BLaER1 treated with 17β-estradiol and CSF1 and Interleukin-3, amounts not matched to agents 10 nM and 100 nM (cell line): ENCODE data around the gene HLCS.

Source experiments
- H3K27ac ChIP-seq, 11 experiments: shearing (Covaris generic); formaldehyde crosslinking; 2 replicates each; pipeline ENCODE4 v1.8.1; 2022
- H3K27me3 ChIP-seq, 11 experiments: shearing (Covaris generic); formaldehyde crosslinking; 2 replicates each; pipeline ENCODE4 v1.8.1; 2022
- H3K36me3 ChIP-seq, 11 experiments: shearing (Covaris generic); formaldehyde crosslinking; 2 replicates each; pipeline ENCODE4 v1.8.1; 2022
- H3K4me1 ChIP-seq, 10 experiments: shearing (Covaris generic); formaldehyde crosslinking; 2 replicates each; pipeline ENCODE4 v1.8.1; 2022
- H3K4me2 ChIP-seq, 11 experiments: shearing (Covaris generic); formaldehyde crosslinking; 2 replicates each; pipeline ENCODE4 v1.8.1; 2022
- H3K4me3 ChIP-seq, 10 experiments: shearing (Covaris generic); formaldehyde crosslinking; 2 replicates each; pipeline ENCODE4 v1.8.1; 2022
- H3K9ac ChIP-seq, 11 experiments: shearing (Covaris generic); formaldehyde crosslinking; 2 replicates each; pipeline ENCODE4 v1.8.1; 2022
- H3K9me3 ChIP-seq, 11 experiments: shearing (Covaris generic); formaldehyde crosslinking; replicated peaks in 1 of 11; 2 replicates each; pipeline ENCODE4 v1.8.1; 2022
- H4K20me1 ChIP-seq, 11 experiments: shearing (Covaris generic); formaldehyde crosslinking; 2 replicates each; pipeline ENCODE4 v1.8.1; 2022
- Cebpa-rat ChIP-seq, 11 experiments: shearing (Covaris generic); IDR thresholded peaks; 2 replicates each; pipeline ENCODE4 v1.8.1; 2022

The HLCS gene

GRCh38 chr21:36949171-36950141 is 17.0 kb downstream of the HLCS start:
- H3K27me3 ChIP-seq, result no peaks in the 10 kb centered on the region
- no peak overlapping the region for H3K27ac ChIP-seq
- peaks cover 0 to 14% (median 11%) of the 10 kb centered on the region in 10 experiments; a peak in 13 of 20 replicates for H3K4me1 ChIP-seq
- H3K9me3 ChIP-seq, result peaks cover 0 to 11% (median 5%) of the 10 kb centered on the region in 11 experiments; a peak in 9 of 22 replicates
- H4K20me1 ChIP-seq, result no peaks in the 10 kb centered on the region; a peak in 1 of 22 replicates
- no peak overlapping the region for H3K9ac ChIP-seq
- TF ChIP-seq Cebpa-rat (IDR thresholded peaks at IDR 0.05), result no peak
- H3K4me3 ChIP-seq, result no peak overlapping the region
- peak overlapping the region in 8 of 11 experiments; percentile 3 to 40 (median 20); a peak in 8 of 22 replicates for H3K4me2 ChIP-seq
- H3K36me3 ChIP-seq, result peaks cover 13 to 85% (median 29%) of the 10 kb centered on the region in 11 experiments

GRCh38 chr21:36948686-36949085 is 17.8 kb downstream of the HLCS start:
- no peak overlapping the region for H3K4me3 ChIP-seq
- H3K36me3 ChIP-seq, result peaks cover 13 to 84% (median 26%) of the 10 kb centered on the region in 11 experiments
- peak in 10 of 11 experiments; percentile 6 to 88 (median 72); a peak in 15 of 22 replicates for TF ChIP-seq Cebpa-rat (IDR thresholded peaks at IDR 0.05)
- peak overlapping the region in 8 of 11 experiments; percentile 3 to 40 (median 20); a peak in 10 of 22 replicates for H3K4me2 ChIP-seq
- no peak overlapping the region for H3K9ac ChIP-seq
- H3K27me3 ChIP-seq, result no peaks in the 10 kb centered on the region
- H3K27ac ChIP-seq, result no peak overlapping the region
- no peaks in the 10 kb centered on the region; a peak in 1 of 22 replicates for H4K20me1 ChIP-seq
- peaks cover 0 to 14% (median 11%) of the 10 kb centered on the region in 10 experiments; a peak in 13 of 20 replicates for H3K4me1 ChIP-seq
- peaks cover 0 to 11% (median 5%) of the 10 kb centered on the region in 11 experiments; a peak in 9 of 22 replicates for H3K9me3 ChIP-seq

DNA sequence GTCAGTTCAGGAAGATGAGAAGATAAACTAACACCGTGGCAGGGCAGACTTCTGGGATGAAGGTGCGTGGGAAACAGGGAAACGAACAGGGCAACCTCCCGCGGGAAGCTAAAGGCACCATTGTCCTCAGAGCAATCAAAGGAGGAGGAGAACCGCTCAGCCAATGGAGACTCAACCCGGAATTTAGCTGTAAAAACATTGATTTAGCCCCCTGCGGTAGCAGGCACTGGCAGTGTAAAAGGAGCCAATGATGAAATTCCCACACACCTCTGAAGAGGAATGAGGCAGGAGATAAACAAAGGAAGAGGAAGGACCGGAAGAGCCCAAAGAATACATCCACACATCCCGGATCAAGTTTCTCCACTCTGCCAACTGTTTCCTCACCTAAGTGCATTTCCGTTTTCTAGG is 19.5 kb downstream of the HLCS start:
- H3K27ac ChIP-seq, result no peak overlapping the region
- H3K4me3 ChIP-seq, result no peak overlapping the region
- H3K9me3 ChIP-seq, result peaks cover 0 to 11% (median 5%) of the 10 kb centered on the region in 11 experiments; a peak in 9 of 22 replicates
- no peaks in the 10 kb centered on the region; a peak in 1 of 22 replicates for H4K20me1 ChIP-seq
- no peak overlapping the region for H3K4me2 ChIP-seq
- peaks cover 13 to 78% (median 28%) of the 10 kb centered on the region in 11 experiments for H3K36me3 ChIP-seq
- no peak for TF ChIP-seq Cebpa-rat (IDR thresholded peaks at IDR 0.05)
- peaks cover 0 to 17% (median 14%) of the 10 kb centered on the region in 10 experiments; a peak in 13 of 20 replicates for H3K4me1 ChIP-seq
- no peaks in the 10 kb centered on the region for H3K27me3 ChIP-seq
- no peak overlapping the region for H3K9ac ChIP-seq

GRCh38 chr21:36945496-36946138 is 20.9 kb downstream of the HLCS start:
- H3K9ac ChIP-seq, result no peak overlapping the region
- no peak overlapping the region for H3K4me3 ChIP-seq
- TF ChIP-seq Cebpa-rat (IDR thresholded peaks at IDR 0.05), result peak in 2 of 11 experiments; percentile 34 to 59; a peak in 2 of 22 replicates
- H3K36me3 ChIP-seq, result peaks cover 13 to 76% (median 30%) of the 10 kb centered on the region in 11 experiments
- peaks cover 0 to 11% (median 5%) of the 10 kb centered on the region in 11 experiments; a peak in 9 of 22 replicates for H3K9me3 ChIP-seq
- H3K4me1 ChIP-seq, result peaks cover 0 to 22% (median 16%) of the 10 kb centered on the region in 10 experiments; a peak in 13 of 20 replicates
- H4K20me1 ChIP-seq, result no peaks in the 10 kb centered on the region
- no peaks in the 10 kb centered on the region for H3K27me3 ChIP-seq
- H3K27ac ChIP-seq, result no peak overlapping the region
- H3K4me2 ChIP-seq, result no peak overlapping the region

- H3K27ac ChIP-seq, result no peak overlapping the region
- H3K9me3 ChIP-seq, result no peaks in the 10 kb centered on the region
- no peak overlapping the region for H3K9ac ChIP-seq
- no peaks in the 10 kb centered on the region for H3K27me3 ChIP-seq
- peaks cover 0 to under 1% (median 0%) of the 10 kb centered on the region in 10 experiments; a peak in 1 of 20 replicates for H3K4me1 ChIP-seq
- peaks cover 29 to 75% (median 50%) of the 10 kb centered on the region in 11 experiments for H3K36me3 ChIP-seq
- no peak overlapping the region for H3K4me2 ChIP-seq
- no peak overlapping the region for H3K4me3 ChIP-seq
- peaks cover 0 to 5% (median 0%) of the 10 kb centered on the region in 11 experiments; a peak in 3 of 22 replicates for H4K20me1 ChIP-seq
- TF ChIP-seq Cebpa-rat (IDR thresholded peaks at IDR 0.05), result no peak
Observed at GRCh38 chr21:36936361-36937135, 29.9 kb downstream of the HLCS start.

- Histone ChIP-seq H3K9ac (no peak overlapping the region), H3K4me3 (no peak overlapping the region)
- no peak for TF ChIP-seq Cebpa-rat (IDR thresholded peaks at IDR 0.05)
Observed at GRCh38 chr21:36934864-36935420, 31.5 kb downstream of the HLCS start.

GRCh38 chr21:36932161-36932816 is 34.2 kb downstream of the HLCS start:
- H3K9ac ChIP-seq, result no peak overlapping the region
- H3K4me1 ChIP-seq, result peaks cover 0 to 2% (median 0%) of the 10 kb centered on the region in 10 experiments; a peak in 6 of 20 replicates
- H3K36me3 ChIP-seq, result peaks cover 28 to 74% (median 43%) of the 10 kb centered on the region in 11 experiments
- no peak overlapping the region for H3K4me3 ChIP-seq
- H3K9me3 ChIP-seq, result no peaks in the 10 kb centered on the region
- no peak overlapping the region for H3K4me2 ChIP-seq
- peaks cover 0 to 15% (median 0%) of the 10 kb centered on the region in 11 experiments; a peak in 5 of 22 replicates for H4K20me1 ChIP-seq
- H3K27ac ChIP-seq, result no peak overlapping the region
- no peak for TF ChIP-seq Cebpa-rat (IDR thresholded peaks at IDR 0.05)
- H3K27me3 ChIP-seq, result no peaks in the 10 kb centered on the region

More at GRCh38 chr21:36934864-36935420, 31.5 kb downstream of the HLCS start:
- Histone ChIP-seq H3K9me3 (no peaks in the 10 kb centered on the region), H4K20me1 (peaks cover 0 to 5% (median 0%) of the 10 kb centered on the region in 11 experiments; a peak in 3 of 22 replicates), H3K36me3 (peaks cover 29 to 70% (median 47%) of the 10 kb centered on the region in 11 experiments), H3K4me2 (no peak overlapping the region), H3K27ac (no peak overlapping the region), H3K27me3 (no peaks in the 10 kb centered on the region), H3K4me1 (no peaks in the 10 kb centered on the region)
